HG03571 (cell line): ENCODE measurements around the gene DOCK10.

Experiments
- ATAC-seq: cut with Tn5 transposase; IDR thresholded peaks from one replicate; pipeline ENCODE4 v1.9.1; 2021; ENCODE audit not compliant: unreplicated experiment

The DOCK10 gene

GRCh38 chr2:225013425-225014365 lies 28.6 kb downstream of the DOCK10 start:
- ATAC-seq, result no peak

GRCh38 chr2:225011585-225011984 lies 30.7 kb downstream of the DOCK10 start:
- no peak for ATAC-seq

- no peak for ATAC-seq
Observed at GRCh38 chr2:225010804-225011203, 31.5 kb downstream of the DOCK10 start.

DNA sequence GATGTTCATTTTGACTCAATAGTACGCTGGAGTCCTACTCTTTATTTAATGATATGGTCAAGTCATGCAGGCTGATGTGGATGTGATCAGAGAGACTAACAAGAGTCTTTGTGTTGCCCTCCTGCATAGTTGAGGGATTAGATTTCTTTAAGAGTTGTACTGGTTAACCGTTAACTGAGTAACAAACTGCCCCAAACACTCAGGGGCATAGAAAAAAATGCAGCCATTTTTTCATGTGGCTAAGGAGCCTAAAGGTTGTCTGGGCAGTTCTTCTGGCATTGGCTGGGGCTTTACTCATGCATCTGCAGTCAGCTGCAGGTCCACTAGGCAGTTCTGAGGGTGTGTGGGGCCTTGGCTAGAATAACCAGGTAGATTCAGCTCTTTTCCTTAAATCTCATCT lies 32.5 kb downstream of the DOCK10 start:
- no peak for ATAC-seq

DNA sequence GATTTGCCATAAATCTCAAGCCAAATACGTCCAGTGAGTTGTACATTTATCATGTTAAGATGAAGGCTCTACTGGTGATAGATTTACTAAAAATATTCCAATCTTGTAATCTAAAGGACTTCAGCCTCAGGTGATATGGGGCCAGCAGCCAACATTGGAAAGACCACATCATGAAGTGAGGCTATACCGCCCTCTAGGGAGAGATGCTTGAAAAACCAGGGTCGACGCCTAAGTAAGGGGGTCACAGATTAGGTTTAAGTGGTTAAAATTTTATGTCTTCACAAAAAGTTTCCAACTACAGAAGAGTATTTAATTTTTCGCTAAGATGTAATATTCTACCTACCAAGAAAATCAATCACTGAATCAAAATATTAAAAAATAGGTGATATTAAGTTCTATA lies 33.3 kb downstream of the DOCK10 start:
- no peak for ATAC-seq

- peak; percentile 59 for ATAC-seq
Observed at GRCh38 chr2:225008179-225008856, 34.0 kb downstream of the DOCK10 start.

- ATAC-seq, result no peak
Observed at GRCh38 chr2:225006730-225007129, 35.5 kb downstream of the DOCK10 start.

DNA sequence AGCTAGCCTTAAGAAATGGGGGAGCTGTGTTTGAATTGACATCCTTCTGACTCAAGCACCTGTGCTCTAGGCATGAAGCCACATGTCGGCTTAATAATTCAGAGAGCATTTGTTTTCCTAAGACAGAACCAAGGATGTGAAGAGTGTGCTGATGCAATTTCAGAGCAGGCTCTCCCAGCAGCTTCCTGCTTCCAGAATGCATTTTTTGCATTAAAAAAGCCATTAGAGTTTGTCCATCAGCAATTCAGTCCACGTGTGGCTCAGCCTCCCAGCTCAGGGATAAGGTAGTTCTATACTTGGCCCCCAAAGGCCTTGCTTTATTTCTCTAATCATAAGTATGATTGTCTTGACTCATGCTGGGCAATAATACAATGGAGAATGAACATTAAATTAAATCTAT lies 37.7 kb downstream of the DOCK10 start:
- no peak for ATAC-seq

DNA sequence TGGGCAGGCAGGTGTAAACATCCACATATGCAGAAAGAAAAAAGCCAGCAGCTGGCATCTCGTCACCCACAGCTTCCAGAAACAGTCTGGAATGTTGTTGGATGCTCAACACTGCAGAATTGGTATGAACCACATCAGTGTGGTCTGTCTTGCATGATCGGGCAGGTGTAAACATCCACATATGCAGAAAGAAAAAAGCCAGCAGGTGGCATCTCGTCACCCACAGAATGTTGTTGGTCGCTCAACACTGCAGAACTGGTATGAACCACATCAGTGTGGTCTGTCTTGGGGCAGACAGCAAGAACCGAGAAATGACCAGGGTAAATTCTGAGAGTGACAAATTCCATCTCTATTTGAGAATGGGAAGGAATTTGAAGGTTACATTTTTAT lies 39.6 kb downstream of the DOCK10 start:
- peak; percentile 83 for ATAC-seq

- ATAC-seq, result no peak
Observed at GRCh38 chr2:225002039-225002655, 40.1 kb downstream of the DOCK10 start.

DNA sequence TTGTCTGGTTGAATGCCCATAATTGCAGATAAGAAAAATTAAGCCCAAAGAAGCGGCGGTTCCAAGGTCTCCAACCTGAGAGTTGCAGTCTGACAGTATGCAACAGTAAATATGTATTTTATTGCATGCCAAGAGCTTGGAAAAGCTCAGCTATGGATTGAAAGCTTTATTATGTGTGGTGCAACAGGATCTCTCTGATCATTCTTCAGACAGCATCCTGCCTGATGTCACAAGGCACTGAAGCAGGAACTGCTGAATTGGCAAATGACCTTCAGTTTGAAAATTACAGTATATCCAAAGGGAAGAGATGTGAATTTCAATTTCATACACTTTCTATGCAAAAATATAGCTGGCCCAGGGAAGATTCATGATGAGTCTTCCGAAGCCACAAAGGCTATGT lies 42.5 kb downstream of the DOCK10 start:
- ATAC-seq, result no peak

DNA sequence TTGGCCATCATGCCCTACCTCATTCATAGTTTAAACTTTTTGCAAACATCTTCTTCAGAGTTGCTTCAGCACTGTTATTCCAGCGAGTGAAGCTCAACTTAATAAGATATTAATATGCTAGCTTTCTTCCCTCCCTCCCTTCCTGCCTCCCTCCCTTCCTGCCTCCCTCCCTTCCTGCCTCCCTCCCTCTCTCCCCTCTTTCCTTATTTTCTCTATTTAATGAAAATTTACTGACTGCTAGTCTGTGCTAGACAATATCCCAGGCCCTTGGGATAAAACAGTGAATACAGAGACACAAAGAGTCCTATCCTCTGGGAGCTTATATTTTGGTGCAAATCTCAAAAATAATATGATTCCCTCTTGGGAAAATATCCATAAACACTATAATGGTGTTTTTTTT lies 42.9 kb downstream of the DOCK10 start:
- ATAC-seq, result no peak

- no peak for ATAC-seq
Observed at GRCh38 chr2:224997802-224998201, 44.5 kb downstream of the DOCK10 start.

DNA sequence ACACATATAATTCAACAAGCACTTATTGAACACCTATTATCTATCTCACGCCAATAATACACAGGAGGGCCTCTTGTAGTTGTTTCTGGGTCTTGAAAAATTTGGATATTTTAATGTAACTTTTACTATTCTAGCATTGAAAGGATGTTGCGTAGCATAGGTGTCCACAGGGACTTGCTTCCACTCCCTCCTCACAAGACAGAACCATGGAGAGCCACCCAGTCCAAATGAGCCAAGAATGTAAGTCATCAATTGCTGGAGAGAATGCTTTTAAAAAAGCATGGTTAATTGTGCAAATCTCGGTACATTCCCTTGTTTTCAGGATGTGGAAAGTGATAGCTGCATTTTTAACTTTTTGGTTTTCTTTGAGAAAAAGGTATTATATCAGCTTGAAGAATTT lies 46.8 kb downstream of the DOCK10 start:
- ATAC-seq, result no peak

DNA sequence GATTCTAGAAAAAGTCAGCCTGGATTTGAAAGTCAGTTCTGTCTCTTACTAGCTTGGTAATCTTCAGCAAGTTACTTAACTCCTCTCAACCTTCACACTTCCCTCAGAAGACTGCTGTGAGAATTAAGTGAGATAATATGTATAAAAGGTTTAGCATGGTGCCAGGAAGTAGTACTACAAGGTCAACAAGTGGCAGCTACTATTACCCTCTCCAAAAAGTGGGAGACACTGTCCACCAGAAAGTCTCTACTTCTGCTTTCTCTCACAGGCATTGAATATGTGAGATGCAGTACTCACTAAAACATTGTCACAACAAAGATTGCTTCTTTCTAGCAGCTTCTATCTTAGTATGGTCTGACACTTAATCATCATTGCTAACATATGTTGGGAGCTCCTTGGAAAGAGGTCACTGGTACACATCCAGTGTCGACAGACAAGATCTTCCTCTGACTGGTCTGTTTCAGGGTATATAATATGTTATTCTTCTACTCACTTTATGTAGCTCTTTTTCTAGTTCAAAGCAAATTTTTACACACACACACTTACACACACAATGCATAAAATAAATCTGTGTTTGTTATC lies 47.9 kb downstream of the DOCK10 start:
- ATAC-seq, result no peak

GRCh38 chr2:224990710-224991109 lies 51.6 kb downstream of the DOCK10 start:
- ATAC-seq, result no peak

- ATAC-seq, result no peak
Observed at GRCh38 chr2:224987733-224988132, 54.5 kb downstream of the DOCK10 start.

- ATAC-seq, result no peak
Observed at GRCh38 chr2:224986477-224986876, 55.8 kb downstream of the DOCK10 start.

DNA sequence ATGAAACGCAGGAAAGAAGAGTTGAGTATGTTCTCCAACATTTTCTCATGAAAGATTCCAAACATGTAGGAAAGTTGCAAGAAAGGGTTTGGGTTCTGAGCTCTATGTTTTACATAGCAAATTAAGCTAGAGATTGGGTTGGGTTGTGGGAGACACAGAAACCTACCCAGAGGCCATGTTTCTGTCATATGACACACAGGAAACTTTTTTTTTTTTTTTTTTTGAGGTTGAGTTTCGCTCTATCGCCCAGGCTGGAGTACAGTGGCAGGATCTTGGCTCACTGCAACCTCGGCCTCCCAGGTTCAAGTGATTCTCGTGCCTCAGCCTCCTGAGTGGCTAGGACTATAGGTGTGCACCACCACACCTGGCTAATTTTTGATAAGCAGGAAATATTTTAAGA lies 57.6 kb downstream of the DOCK10 start:
- no peak for ATAC-seq

- no peak for ATAC-seq
Observed at GRCh38 chr2:224983712-224984554, 58.3 kb downstream of the DOCK10 start.
